ENCODE data around the gene C1orf216. TPM values are rescaled to one million over a fixed set of nuclear protein-coding genes. Genes with fewer than 3 reads are reported as not detected.

C1orf216 gene, protein sequence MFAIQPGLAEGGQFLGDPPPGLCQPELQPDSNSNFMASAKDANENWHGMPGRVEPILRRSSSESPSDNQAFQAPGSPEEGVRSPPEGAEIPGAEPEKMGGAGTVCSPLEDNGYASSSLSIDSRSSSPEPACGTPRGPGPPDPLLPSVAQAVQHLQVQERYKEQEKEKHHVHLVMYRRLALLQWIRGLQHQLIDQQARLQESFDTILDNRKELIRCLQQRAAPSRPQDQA
- total RNA-seq, result 25.3 and 26.8 TPM in 2 replicates

DNA sequence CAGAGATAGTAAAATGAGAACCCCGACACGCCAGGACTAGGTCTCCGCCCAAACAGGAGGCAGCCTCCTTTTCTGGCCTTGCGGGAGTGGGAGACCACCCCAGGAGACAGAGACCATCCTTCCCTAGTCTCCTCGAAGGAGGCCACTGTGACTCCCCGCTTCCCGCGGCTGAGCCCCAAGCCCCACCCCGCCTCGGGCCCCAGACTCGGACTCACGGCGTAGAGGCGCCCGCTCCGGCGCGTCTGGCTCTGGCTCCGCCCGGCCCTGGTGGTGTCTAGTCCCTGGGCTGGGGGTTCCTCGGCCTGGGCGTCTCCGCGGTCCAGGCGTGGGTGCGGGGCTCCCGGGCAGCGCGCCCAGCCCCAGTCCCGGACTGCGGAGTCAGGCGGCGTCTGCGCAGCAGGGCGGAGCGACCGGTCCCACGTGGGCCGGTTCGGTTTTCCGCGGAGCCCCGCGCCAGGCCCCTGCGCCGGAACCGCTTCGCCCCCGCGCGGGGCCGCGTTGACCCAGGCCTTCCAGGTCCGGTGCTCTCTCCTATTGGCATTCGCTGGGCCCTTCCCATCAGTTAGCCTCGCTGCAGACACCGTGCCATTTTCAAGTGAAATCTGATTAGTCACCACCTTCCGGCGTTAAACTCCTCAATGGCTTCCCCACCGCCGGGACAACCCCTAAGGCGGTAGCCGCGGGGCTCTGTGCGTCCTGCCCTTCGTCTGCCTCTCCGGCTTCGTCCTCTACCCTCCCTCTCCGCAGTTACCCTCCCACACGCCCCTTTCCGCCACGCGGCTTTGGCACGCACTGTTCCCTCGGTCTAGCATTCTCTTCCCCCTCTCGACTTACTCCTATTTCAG is at the start of gene C1orf216:
TSS of gene C1orf216 (minus strand) at position 393 of the 845 bp plus-strand sequence. CDS start 2,563 bp downstream, outside the sequence.
- no peaks in the 10 kb centered on the region for H3K27me3 ChIP-seq (ENCODE audit: insufficient read depth, low read length)
- peak within 1 kb of the TSS; percentile 94 for H3K4me3 ChIP-seq (ENCODE audit: insufficient read depth, low read length)
- H3K79me2 ChIP-seq (ENCODE audit: insufficient read depth, low read length), result peaks cover 46% of the 10 kb centered on the region
- peak within 1 kb of the TSS; percentile 94 for H3K4me2 ChIP-seq (ENCODE audit: insufficient read depth, low read length)
- no peak for TF ChIP-seq CTCF (IDR thresholded peaks at IDR 0.05; ENCODE audit: extremely low read depth, low read depth, low read length)
- peak within 1 kb of the TSS; percentile 99 for H2AFZ ChIP-seq (ENCODE audit: low read length)
- DNase-seq (ENCODE audit: insufficient read length, low spot score, missing footprints), result peak; percentile 97
- H3K27ac ChIP-seq (ENCODE audit: low read depth, low read length), result peak within 1 kb of the TSS; percentile 76
- no peaks in the 10 kb centered on the region for H3K9me3 ChIP-seq (ENCODE audit: low read depth, low read length)
- peaks cover 17% of the 10 kb centered on the region for H3K36me3 ChIP-seq (ENCODE audit: insufficient read depth, low read length)
- H4K20me1 ChIP-seq (ENCODE audit: insufficient read depth, low read length), result peaks cover 39% of the 10 kb centered on the region
- H3K4me1 ChIP-seq (ENCODE audit: insufficient read depth, low read length), result peaks cover 19% of the 10 kb centered on the region

- H3K27me3 ChIP-seq (ENCODE audit: insufficient read depth, low read length), result no peaks in the 10 kb centered on the region
These were observed 45.6 kb upstream of the C1orf216 start for GRCh38 chr1:35764283-35764682.

DNA sequence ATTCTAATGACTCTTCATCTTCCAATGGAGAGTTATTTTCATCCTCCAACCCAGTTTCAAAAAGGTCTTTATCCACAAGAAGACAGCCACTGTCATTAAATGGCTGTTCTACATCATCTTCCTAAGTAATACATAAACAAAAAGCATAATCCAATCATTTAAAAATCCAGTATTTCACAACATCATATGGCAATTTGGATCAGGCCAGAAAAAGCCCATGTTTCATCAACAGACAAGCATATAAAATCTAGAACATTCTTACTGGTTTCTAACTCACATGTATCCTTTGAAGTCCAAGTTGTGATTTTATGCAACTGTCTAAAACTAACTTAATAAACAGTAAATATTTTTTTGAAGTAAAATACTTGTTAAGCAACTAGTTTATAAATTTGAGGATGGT is 44.5 kb upstream of the C1orf216 start:
- H3K4me3 ChIP-seq (ENCODE audit: insufficient read depth, low read length), result no peak overlapping the region
- H3K79me2 ChIP-seq (ENCODE audit: insufficient read depth, low read length), result peaks cover 19% of the 10 kb centered on the region
- no peak overlapping the region for H3K4me2 ChIP-seq (ENCODE audit: insufficient read depth, low read length)
- H3K27me3 ChIP-seq (ENCODE audit: insufficient read depth, low read length), result no peaks in the 10 kb centered on the region
- H3K9me3 ChIP-seq (ENCODE audit: low read depth, low read length), result no peaks in the 10 kb centered on the region
- no peak overlapping the region for H3K27ac ChIP-seq (ENCODE audit: low read depth, low read length)
- peak overlapping the region; percentile 53 for H2AFZ ChIP-seq (ENCODE audit: low read length)
- no peaks in the 10 kb centered on the region for H3K36me3 ChIP-seq (ENCODE audit: insufficient read depth, low read length)
- no peaks in the 10 kb centered on the region for H4K20me1 ChIP-seq (ENCODE audit: insufficient read depth, low read length)
- DNase-seq (ENCODE audit: insufficient read length, low spot score, missing footprints), result peak; percentile 63
- no peak for TF ChIP-seq CTCF (IDR thresholded peaks at IDR 0.05; ENCODE audit: extremely low read depth, low read depth, low read length)
- no peaks in the 10 kb centered on the region for H3K4me1 ChIP-seq (ENCODE audit: insufficient read depth, low read length)

More at GRCh38 chr1:35764283-35764682, 45.6 kb upstream of the C1orf216 start:
- H4K20me1 ChIP-seq (ENCODE audit: insufficient read depth, low read length), result no peaks in the 10 kb centered on the region
- no peaks in the 10 kb centered on the region for H3K9me3 ChIP-seq (ENCODE audit: low read depth, low read length)
- TF ChIP-seq CTCF (IDR thresholded peaks at IDR 0.05; ENCODE audit: extremely low read depth, low read depth, low read length), result no peak
- peaks cover 5% of the 10 kb centered on the region for H3K4me1 ChIP-seq (ENCODE audit: insufficient read depth, low read length)
- no peak overlapping the region for H3K4me3 ChIP-seq (ENCODE audit: insufficient read depth, low read length)
- H3K79me2 ChIP-seq (ENCODE audit: insufficient read depth, low read length), result peaks cover 22% of the 10 kb centered on the region
- H2AFZ ChIP-seq (ENCODE audit: low read length), result peak overlapping the region; percentile 73
- peak overlapping the region; percentile 28 for H3K4me2 ChIP-seq (ENCODE audit: insufficient read depth, low read length)
- DNase-seq (ENCODE audit: insufficient read length, low spot score, missing footprints), result no peak
- no peaks in the 10 kb centered on the region for H3K36me3 ChIP-seq (ENCODE audit: insufficient read depth, low read length)
- no peak overlapping the region for H3K27ac ChIP-seq (ENCODE audit: low read depth, low read length)

DNA sequence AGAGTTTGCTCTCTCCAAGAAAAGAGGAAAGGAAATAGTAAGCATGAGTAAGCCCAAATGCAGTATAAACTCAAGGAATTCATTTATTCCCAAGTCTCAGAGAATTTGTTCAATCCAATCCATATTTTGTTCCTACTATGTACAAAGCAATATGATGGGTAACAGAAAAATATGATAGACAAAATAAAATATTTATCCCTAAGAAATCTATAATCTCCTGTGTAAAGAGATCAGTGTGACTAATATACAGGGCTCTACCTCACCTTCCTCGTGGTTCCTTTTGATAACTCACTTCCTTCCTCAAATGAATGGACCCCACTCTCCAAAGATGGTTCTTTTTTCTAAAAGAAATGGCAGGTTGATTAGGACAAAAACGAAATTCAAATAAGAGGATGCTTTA is 43.5 kb upstream of the C1orf216 start:
- no peaks in the 10 kb centered on the region for H4K20me1 ChIP-seq (ENCODE audit: insufficient read depth, low read length)
- no peak for TF ChIP-seq CTCF (IDR thresholded peaks at IDR 0.05; ENCODE audit: extremely low read depth, low read depth, low read length)
- H3K36me3 ChIP-seq (ENCODE audit: insufficient read depth, low read length), result peaks cover 4% of the 10 kb centered on the region
- DNase-seq (ENCODE audit: insufficient read length, low spot score, missing footprints), result no peak
- H2AFZ ChIP-seq (ENCODE audit: low read length), result peak overlapping the region; percentile 58
- peaks cover 11% of the 10 kb centered on the region for H3K79me2 ChIP-seq (ENCODE audit: insufficient read depth, low read length)
- H3K4me1 ChIP-seq (ENCODE audit: insufficient read depth, low read length), result no peaks in the 10 kb centered on the region
- no peak overlapping the region for H3K4me3 ChIP-seq (ENCODE audit: insufficient read depth, low read length)
- H3K27me3 ChIP-seq (ENCODE audit: insufficient read depth, low read length), result no peaks in the 10 kb centered on the region
- H3K4me2 ChIP-seq (ENCODE audit: insufficient read depth, low read length), result no peak overlapping the region
- no peak overlapping the region for H3K27ac ChIP-seq (ENCODE audit: low read depth, low read length)
- no peaks in the 10 kb centered on the region for H3K9me3 ChIP-seq (ENCODE audit: low read depth, low read length)

Measured in osteoblast (primary cell).